Measurements from ENCODE around the gene RPS14.

Gene RPS14

DNA sequence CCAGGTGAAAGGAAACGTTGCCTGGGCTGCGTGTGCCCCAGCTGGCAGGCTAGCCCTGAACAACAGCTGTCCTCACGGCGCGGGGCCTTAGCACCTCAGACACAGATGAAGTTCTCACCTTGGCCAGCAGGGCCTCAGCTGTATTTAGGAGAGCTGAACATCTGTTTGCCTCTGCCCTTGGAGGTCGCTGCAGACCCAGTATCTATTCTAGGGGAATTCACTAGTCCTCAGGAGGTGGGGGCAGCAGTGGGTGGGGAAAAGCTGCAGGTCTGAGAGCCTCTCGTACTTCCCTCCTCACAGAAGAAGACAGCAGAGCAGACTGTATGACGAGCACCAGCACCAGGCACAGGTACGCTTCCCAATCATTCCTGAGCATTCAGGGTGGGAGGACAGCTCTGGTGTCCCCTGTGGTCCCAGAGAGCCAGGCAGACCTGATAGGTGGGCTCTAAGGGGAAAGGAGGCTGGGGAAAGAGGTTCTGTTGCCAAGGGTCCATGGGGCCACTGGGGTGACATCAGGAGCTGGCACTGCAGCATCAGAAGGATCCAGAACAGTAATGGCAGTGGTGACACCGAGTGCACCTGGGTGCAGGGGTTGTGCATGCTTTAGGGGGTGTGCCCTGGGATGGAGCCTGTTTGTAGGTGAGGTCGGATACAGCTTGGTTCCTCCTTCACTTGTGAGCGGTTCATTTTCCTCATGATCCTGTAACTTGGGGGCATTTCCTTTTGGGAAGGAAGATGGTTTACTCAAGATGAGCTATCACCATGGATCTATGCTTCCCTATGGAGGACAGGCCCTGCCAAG is 50.6 kb downstream of the RPS14 start:
- no peak for DNase-seq

DNA sequence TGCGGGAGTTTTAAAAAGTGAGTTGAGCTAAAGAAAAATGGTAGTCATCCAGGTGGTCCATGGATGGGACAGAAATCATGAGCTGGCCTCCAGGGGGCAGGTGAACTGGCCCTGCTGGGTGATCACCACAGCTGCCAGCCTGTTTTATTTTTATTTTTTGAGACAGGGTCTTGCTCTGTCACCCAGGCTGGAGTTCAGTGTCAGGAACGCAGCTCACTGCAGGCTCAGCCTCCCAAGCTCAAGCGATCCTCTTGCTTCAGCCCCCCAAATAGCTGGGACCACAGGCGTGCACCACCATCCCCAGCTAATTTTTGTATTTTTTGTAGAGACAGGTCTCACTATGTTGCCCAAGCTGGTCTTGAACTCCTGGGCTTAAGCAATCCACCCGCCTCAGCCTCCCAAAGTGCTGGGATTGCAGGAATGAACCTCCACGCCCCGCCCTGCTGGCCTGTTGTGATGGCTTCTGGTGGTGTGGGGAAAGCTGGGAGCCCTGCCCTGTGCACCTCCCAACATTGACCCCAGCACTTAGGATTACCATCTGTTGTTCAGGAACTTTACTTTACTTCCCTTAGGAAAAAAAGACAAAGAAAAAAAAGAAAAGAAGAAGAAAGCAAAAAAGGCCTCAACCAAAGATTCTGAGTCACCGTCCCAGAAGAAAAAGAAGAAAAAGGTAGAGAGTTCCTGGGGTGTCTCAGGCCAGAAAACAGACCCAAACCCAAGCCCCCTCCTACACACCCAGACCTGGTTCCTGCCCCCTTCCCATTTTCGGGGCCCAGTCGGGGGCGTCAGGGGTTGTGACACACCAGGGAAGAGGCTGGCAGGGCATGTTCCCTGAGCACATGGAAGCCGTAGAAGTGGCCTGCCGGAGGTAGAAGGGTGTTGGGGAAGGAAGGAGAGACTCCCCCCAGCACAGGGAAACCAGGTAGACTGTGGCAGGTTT is 51.5 kb downstream of the RPS14 start:
- no peak for DNase-seq

DNA sequence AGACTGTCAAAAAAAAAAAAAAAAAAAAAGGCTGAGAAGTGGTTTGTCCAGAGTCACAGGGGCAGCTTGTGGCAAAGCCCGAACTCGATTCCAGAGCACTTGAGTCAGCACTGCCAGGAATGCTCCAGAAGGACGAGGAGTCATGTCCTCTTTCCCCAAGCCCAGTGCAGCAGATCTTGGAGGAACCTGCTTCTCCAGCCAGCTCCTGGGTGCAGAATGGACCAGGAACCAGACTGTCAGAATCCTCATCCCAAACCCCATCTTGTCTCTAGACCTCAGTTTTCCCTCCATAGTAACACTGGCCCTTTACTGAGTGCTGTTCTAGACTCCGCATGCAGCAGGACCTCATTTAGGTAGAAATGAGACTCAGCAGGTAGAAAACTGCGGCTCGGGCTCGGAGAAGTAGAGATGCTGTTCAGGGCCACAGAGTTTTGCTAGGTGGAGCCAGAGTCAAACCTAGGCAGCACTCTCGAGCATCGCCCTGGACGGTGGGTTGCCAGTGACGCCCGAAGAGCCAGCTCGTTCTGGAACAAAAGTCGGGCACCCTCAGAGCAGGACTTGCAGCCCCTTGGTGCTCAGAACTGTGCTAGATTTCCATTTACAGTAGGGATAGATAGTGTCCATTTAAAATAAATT is 52.3 kb downstream of the RPS14 start:
- no peak for DNase-seq

DNA sequence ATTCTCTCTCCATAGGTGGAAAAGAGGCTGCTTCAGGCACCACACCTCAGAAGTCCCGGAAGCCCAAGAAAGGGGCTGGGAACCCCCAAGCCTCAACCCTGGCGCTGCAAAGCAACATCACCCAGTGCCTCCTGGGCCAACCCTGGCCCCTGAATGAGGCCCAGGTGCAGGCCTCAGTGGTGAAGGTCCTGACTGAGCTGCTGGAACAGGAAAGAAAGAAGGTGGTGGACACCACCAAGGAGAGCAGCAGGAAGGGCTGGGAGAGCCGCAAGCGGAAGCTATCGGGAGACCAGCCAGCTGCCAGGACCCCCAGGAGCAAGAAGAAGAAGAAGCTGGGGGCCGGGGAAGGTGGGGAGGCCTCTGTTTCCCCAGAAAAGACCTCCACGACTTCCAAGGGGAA is 53.3 kb downstream of the RPS14 start:
- no peak for DNase-seq

DNA sequence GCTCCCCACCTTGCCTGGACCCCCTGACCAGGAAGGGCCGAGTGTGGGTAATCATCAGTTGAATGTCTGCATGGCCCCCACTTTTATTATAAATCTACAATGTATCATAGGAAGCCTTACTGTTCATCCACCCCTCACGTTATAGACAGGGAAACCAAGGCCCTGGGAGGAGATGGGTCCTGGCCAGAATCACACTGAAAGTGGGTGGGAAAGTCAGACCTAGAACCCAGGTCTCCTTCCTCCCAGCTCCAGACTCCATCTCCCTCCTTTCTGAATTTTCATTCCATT is 53.9 kb downstream of the RPS14 start:
- DNase-seq = no peak

DNA sequence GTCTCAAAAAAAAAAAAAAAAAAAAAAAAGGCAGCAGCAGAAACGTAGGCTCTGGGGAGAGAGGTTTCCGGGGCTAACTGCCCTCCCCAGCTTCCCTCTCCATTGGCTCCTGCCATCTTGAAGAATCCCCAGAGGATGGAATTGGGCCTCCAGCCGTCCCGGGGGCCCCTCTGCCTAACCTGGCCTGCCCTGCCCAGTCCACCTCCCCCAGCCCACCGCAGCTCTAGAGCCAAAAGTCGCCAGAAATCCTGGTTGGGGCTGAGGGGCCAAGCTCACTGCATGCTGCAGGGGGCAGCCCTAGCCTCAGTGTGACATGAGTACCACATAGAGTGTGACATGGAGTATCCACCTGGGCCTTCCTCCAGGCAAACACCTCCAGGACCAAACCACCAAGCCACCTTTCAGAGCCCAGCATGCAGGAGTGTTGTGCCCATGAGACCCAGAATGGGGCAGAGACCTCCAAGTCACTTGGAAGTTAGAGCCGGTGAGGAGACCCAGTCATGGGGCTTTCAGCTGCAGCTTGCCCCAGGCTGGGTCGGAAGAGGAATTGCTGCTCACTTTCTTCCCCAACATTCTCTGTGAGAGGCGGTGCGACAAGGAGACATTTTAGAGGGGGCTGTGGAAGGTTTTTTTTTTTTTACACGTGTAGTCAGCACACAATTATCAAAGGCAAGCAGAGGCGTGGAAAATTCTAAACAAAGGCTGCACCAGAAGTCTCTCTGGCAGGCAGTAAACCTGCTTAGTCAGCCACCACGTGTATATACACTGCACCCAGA is 54.4 kb downstream of the RPS14 start:
- DNase-seq = no peak

- DNase-seq = no peak
Measured at GRCh38 chr5:150394131-150394530, 55.4 kb downstream of the RPS14 start.

- DNase-seq = no peak
Measured at GRCh38 chr5:150393096-150393645, 56.4 kb downstream of the RPS14 start.

DNA sequence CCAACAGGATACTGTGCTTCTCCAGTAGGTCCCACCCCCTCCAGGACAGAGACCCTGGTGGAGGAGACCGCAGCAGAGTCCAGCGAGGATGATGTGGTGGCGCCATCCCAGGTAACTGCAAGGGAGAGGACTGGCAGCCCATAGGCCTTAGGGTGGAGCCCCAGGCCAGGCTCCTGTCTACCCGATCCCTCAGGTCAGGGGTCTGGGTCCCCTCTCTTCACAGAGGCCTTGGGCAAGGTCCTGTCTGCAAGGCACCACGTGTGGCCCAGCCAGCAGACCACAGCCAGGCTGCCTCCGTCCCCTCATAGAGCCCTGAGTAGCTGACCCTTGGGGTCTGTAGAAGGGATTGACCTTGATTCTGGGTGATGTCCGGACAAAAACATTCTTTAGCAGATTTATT is 56.9 kb downstream of the RPS14 start:
- DNase-seq = no peak

Measured in NCI-H1930 (cell line).